GM12873 (cell line): Measurements from ENCODE around the gene VIPAS39.

Experiments
- CTCF ChIP-seq: IDR thresholded peaks from 2 replicates; pipeline ENCODE4 v1.5.1; 2012; ENCODE audit warnings: low read depth, mild to moderate bottlenecking, moderate library complexity, low read length, control low read depth; ENCODE audit not compliant: insufficient read depth; ENCODE audit errors: missing control alignments

The VIPAS39 gene

GRCh38 chr14:77416836-77417235, 40.6 kb downstream of the VIPAS39 start:
- no peak for TF ChIP-seq CTCF

DNA sequence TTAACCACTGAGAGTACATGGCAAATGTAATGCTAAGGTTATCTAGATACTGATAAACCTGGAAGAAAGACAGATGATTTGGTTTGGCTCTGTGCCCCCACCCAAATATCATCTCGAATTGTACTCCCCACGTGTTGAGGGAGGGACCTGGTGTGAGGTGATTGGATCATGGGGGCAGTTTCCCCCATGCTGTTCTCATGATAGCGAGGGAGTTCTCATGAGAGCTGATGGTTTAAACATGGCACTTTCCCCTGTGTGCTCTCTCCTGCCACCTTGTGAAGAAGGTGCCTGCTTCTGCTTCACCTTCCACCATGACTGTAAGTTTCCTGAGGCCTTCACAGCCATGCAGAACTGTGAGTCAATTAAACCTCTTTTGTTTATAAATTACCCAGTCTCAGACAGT, 48.3 kb downstream of the VIPAS39 start:
- TF ChIP-seq CTCF: peak; percentile 51

DNA sequence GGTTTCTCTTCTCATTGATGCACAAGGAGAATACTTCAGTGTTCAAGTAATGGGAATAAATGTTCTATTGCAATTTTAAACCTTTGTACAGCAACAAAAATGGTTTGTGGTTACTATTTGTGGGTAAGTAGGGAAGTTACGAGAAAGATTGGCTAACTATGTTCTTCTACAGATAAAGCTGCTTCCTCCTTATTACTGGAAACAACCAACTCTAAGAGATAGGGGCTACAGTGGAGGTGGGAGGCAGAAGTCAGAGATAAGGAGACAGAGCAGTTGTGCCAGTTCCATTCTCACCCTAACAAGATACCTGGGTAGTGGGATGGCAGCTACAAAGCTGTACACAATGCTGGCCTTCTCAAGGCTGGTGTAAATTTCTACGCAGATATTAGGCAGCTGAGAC, 50.2 kb downstream of the VIPAS39 start:
- no peak for TF ChIP-seq CTCF

GRCh38 chr14:77406718-77407117, 50.7 kb downstream of the VIPAS39 start:
- TF ChIP-seq CTCF: no peak

DNA sequence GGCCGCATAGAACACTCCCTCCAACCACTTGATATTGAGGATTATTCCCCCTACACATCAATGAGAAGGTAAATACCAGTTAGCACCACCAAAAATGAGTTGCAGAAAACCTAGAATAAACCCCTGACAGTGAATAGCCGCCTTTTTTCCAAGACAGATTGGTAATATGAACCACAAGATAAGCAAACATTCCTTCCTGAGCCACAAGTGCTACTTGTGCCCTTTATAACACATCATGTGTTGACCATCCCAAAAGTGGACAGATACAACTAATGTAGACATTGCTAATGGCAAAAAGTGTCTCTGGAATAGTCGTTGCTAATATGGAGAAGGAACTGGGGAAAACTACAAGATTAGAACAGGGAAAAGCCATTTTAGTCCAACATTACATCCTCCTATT, 51.3 kb downstream of the VIPAS39 start:
- no peak for TF ChIP-seq CTCF

DNA sequence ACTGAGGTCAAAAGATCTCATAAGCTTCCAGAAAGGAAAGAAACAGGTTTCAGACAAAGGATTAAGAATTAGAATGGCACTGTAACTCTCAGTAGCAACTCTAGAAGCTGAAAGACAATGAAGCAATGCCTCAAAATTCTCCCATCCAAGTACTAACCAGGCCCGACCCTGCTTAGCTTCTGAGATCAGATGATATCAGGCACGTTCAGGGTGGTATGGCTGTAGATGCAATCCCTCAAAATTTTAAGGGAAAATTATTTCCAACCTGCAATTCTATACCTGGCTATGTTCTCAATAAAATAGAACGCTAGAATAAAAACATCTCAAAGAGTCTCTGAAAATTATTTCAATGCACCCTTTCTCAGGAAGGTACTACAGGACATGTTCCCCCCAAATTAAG, 53.6 kb downstream of the VIPAS39 start:
- no peak for TF ChIP-seq CTCF

- no peak for TF ChIP-seq CTCF
These were observed 57.2 kb downstream of the VIPAS39 start for GRCh38 chr14:77400216-77400615.
